Measurements from ENCODE around the gene AKAP4. TPM values are rescaled to one million over a fixed set of nuclear protein-coding genes. Genes with fewer than 3 reads are reported as not detected.

AKAP4 gene
- total and polyA plus RNA-seq, 9 of the 15 experiments (the other 6 are each of a cell fraction or from before 2014, with no cell fraction given) = 0.05 to 0.36 (median 0.13) TPM

DNA sequence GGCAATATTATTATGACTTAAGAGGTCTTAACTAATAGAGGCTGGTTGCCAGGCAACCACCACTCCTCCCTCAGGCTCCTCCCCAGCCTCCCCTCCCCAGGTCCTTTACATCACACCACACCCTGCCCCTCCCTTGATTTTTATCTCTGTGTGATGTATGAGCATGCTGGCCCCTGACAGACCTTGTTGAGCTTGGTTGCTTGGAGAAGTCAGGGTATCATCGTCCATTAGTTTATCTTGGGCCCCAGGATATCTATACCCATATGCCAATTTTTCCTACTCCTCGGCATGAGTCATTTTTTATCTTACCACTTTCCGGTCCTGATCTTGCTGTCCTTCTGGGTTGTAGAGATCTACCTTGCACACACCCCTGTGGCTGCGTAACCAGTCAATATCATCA is 2.5 kb downstream of the AKAP4 start (continued):
- TF ChIP-seq DMBX1 (CRISPR knock-in tag; IDR thresholded peaks at IDR 0.05; ENCODE audit: borderline replicate concordance) (no peak), ETV1 (tag; conservative IDR thresholded peaks at IDR 0.05; ENCODE audit: low read depth) (peak; percentile 71), RBM39 (optimal IDR thresholded peaks at IDR 0.05; ENCODE audit: low read depth, low read length) (no peak), EP400 (IDR thresholded peaks at IDR 0.05) (no peak), ZMIZ1 (IDR thresholded peaks at IDR 0.05; ENCODE audit: low read depth in 2 of 2, low read length in 2 of 2) (peak in 1 of 2 experiments; percentile 94; a peak in 2 of 4 replicates), POLR2AphosphoS2 (IDR thresholded peaks at IDR 0.05; ENCODE audit: low read length) (no peak), ZFP30 (CRISPR knock-in tag; IDR thresholded peaks at IDR 0.05; ENCODE audit: borderline replicate concordance) (no peak), ZNF436 (CRISPR knock-in tag; IDR thresholded peaks at IDR 0.05) (no peak), HCFC1 (IDR thresholded peaks at IDR 0.05; ENCODE audit: low read depth, low read length) (no peak), ARNT (IDR thresholded peaks at IDR 0.05) (peak; percentile 30 to 57; a peak in 2 of 4 replicates), ZNF140 (CRISPR knock-in tag; IDR thresholded peaks at IDR 0.05) (no peak), SIRT6 (IDR thresholded peaks at IDR 0.05; ENCODE audit: low read depth, low read length) (no peak), NCOA1 (IDR thresholded peaks at IDR 0.05; ENCODE audit: low read depth) (peak; percentile 70; the same call in 1 of the 2 replicates), HMBOX1 (IDR thresholded peaks at IDR 0.05) (peak; percentile 25; the same call in 1 of the 2 replicates), ZC3H11A (IDR thresholded peaks at IDR 0.05; ENCODE audit: low read depth, low read length) (no peak), SMAD4 (CRISPR knock-in tag; conservative IDR thresholded peaks at IDR 0.05) (peak; percentile 52; the same call in 1 of the 2 replicates), HNRNPLL (IDR thresholded peaks at IDR 0.05; ENCODE audit: low read depth, low read length, poor library complexity, severe bottlenecking) (no peak), MBD2 (IDR thresholded peaks at IDR 0.05; ENCODE audit: borderline replicate concordance, low read depth) (peak; percentile 47; the same call in 1 of the 2 replicates), PHF20 (IDR thresholded peaks at IDR 0.05; ENCODE audit: partially characterized antibody) (no peak), MAFG (tag; conservative IDR thresholded peaks at IDR 0.05) (no peak), BACH1 (tag; IDR thresholded peaks at IDR 0.05) (no peak), ETS2 (tag; IDR thresholded peaks at IDR 0.05; ENCODE audit: borderline replicate concordance, poor library complexity, severe bottlenecking) (no peak), RB1 (IDR thresholded peaks at IDR 0.05; ENCODE audit: low read depth) (no peak), ZNF274 (IDR thresholded peaks at IDR 0.05; ENCODE audit: borderline replicate concordance, low read depth, low read length) (peak; percentile 27; the same call in 1 of the 2 replicates), ZBTB17 (CRISPR knock-in tag; IDR thresholded peaks at IDR 0.05) (no peak)
- TF ChIP-seq, protein P1, sequence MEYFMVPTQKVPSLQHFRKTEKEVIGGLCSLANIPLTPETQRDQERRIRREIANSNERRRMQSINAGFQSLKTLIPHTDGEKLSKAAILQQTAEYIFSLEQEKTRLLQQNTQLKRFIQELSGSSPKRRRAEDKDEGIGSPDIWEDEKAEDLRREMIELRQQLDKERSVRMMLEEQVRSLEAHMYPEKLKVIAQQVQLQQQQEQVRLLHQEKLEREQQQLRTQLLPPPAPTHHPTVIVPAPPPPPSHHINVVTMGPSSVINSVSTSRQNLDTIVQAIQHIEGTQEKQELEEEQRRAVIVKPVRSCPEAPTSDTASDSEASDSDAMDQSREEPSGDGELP (CRISPR knock-in tag; IDR thresholded peaks at IDR 0.05; ENCODE audit: borderline replicate concordance) = no peak

Measured in K562 (cell line).